Endothelial cell of umbilical vein (primary cell): Measurements from ENCODE around the gene TMEM178A. TPM values are rescaled to one million over a fixed set of nuclear protein-coding genes. Genes with fewer than 3 reads are reported as not detected.

Experiments
- BruUV-seq: library from RNA; stranded (reverse); fragments of 400-500 nt; replicated peaks from 2 replicates; lab custom pipeline; 2021; lab: Mats Ljungman, UMichigan
- CTCF ChIA-PET: fragments of 300-600, 350-600 bp; sonication (Branson Sonifier 250); formaldehyde crosslinking; loops from one replicate; lab custom pipeline; 2021; ENCODE audit warnings: antibody characterized with exemption, inconsistent platforms; lab: Charles Lee
- POLR2A ChIA-PET: fragments of 300-600, 350-600 bp; sonication (Branson Sonifier 250); formaldehyde crosslinking; loops from one replicate; lab custom pipeline; 2021; ENCODE audit warnings: antibody characterized with exemption, inconsistent platforms; lab: Charles Lee
- DNase-seq: peaks from one replicate; pipeline ENCODE4 v3.0.0-alpha.2; 2011; ENCODE audit warnings: low read depth, low spot score
- FAIRE-seq: peaks from 2 replicates; lab custom pipeline; 2011; peaks lifted over from hg19 to GRCh38; lab: Jason Lieb, UNC
- H2AFZ ChIP-seq: 2 replicates; pipeline ENCODE4 v1.6.0; 2012; ENCODE audit warnings: low read depth, low read length, control low read depth, inconsistent platforms
- H3K27ac ChIP-seq: 2 replicates; pipeline ENCODE4 v1.5.1; 2011; ENCODE audit warnings: low read depth, mild to moderate bottlenecking, control low read depth, low read length, moderate library complexity; ENCODE audit not compliant: insufficient read depth
- H3K27me3 ChIP-seq, 2 experiments: 2 replicates each; pipeline versions ENCODE4 v1.6.0 to v1.6.1; 2011; ENCODE audit warnings: low read length in 2 of 2, mixed read lengths in 1 of 2; ENCODE audit not compliant: control insufficient read depth in 2 of 2, insufficient read depth in 2 of 2
- H3K36me3 ChIP-seq, 2 experiments: 2 replicates in 1 of 2; 3 replicates in 1 of 2; pipeline ENCODE4 v1.5.1; 2011; ENCODE audit warnings: low read length in 2 of 2, mild to moderate bottlenecking in 1 of 2, moderate library complexity in 1 of 2; ENCODE audit not compliant: control insufficient read depth in 2 of 2, insufficient read depth in 2 of 2; ENCODE audit errors: extremely low read depth in 1 of 2
- H3K4me1 ChIP-seq: 3 replicates; pipeline ENCODE4 v1.5.1; 2011; ENCODE audit warnings: mild to moderate bottlenecking, low read length; ENCODE audit not compliant: control insufficient read depth, insufficient read depth; ENCODE audit errors: extremely low read depth
- H3K4me2 ChIP-seq: 2 replicates; pipeline ENCODE4 v1.6.1; 2011; ENCODE audit warnings: low read length, control low read depth, mixed read lengths; ENCODE audit not compliant: insufficient read depth
- H3K4me3 ChIP-seq, 3 experiments: fragments of 200-600 bp in 1 of 3; sonication (generic), shearing (Covaris generic) in 1 of 3; replicated peaks in 1 of 3; 2 replicates each; pipeline ENCODE4 v1.5.1; 2011 to 2016; ENCODE audit warnings: control low read depth in 3 of 3, low read length in 3 of 3, mild to moderate bottlenecking in 2 of 3, inconsistent platforms in 1 of 3, low read depth in 1 of 3, moderate library complexity in 1 of 3; ENCODE audit not compliant: insufficient read depth in 1 of 3
- H3K79me2 ChIP-seq: 2 replicates; pipeline ENCODE4 v1.6.0; 2012; ENCODE audit warnings: low read length, inconsistent platforms; ENCODE audit not compliant: control insufficient read depth, insufficient read depth
- H3K9ac ChIP-seq: replicated peaks from 2 replicates; pipeline ENCODE3; 2011; ENCODE audit warnings: low read length, control low read depth; ENCODE audit not compliant: insufficient read depth; ENCODE audit errors: extremely low read depth
- H3K9me1 ChIP-seq: replicated peaks from 3 replicates; pipeline ENCODE4 v1.6.0; 2011; ENCODE audit warnings: mild to moderate bottlenecking, low read length; ENCODE audit not compliant: control insufficient read depth, insufficient read depth; ENCODE audit errors: extremely low read depth
- H3K9me3 ChIP-seq: replicated peaks from 2 replicates; pipeline ENCODE4 v1.5.1; 2012; ENCODE audit warnings: low read length, inconsistent platforms; ENCODE audit not compliant: control insufficient read depth, insufficient read depth
- H4K20me1 ChIP-seq: replicated peaks from 2 replicates; pipeline ENCODE3; 2011; ENCODE audit warnings: mild to moderate bottlenecking, low read length; ENCODE audit not compliant: control insufficient read depth, insufficient read depth; ENCODE audit errors: extremely low read depth
- CTCF ChIP-seq, 2 donors: IDR thresholded peaks; 1 replicate in 1 of 2; 2 replicates in 1 of 2; pipeline ENCODE4 v1.5.1; 2011; ENCODE audit warnings: low read length in 2 of 2, mild to moderate bottlenecking in 2 of 2, moderate library complexity in 2 of 2, control low read depth in 1 of 2, inconsistent platforms in 1 of 2, low read depth in 1 of 2; ENCODE audit not compliant: insufficient read depth in 1 of 2; ENCODE audit errors: extremely low read depth in 1 of 2
- EZH2 ChIP-seq: IDR thresholded peaks from 2 replicates; pipeline ENCODE4 v1.6.1; 2012; ENCODE audit warnings: borderline replicate concordance, low read depth, mild to moderate bottlenecking, moderate library complexity, low read length, inconsistent platforms; ENCODE audit not compliant: severe bottlenecking
- FOS ChIP-seq: IDR thresholded peaks from 2 replicates; pipeline ENCODE4 v1.6.1; 2011; ENCODE audit warnings: mild to moderate bottlenecking, low read length, moderate library complexity, borderline replicate concordance; ENCODE audit not compliant: insufficient read depth
- GATA2 ChIP-seq: IDR thresholded peaks from 2 replicates; pipeline ENCODE4 v1.7.0; 2011; ENCODE audit warnings: low read depth, mild to moderate bottlenecking, moderate library complexity, mixed read lengths, low read length; ENCODE audit not compliant: insufficient read length, insufficient read depth
- JUN ChIP-seq: IDR thresholded peaks from 2 replicates; pipeline ENCODE4 v1.6.1; 2011; ENCODE audit warnings: borderline replicate concordance, low read depth; ENCODE audit not compliant: insufficient read length, insufficient read depth
- MYC ChIP-seq: IDR thresholded peaks from one replicate; pipeline ENCODE4 v1.6.1; 2011; ENCODE audit warnings: mild to moderate bottlenecking, low read depth, low read length
- POLR2A ChIP-seq: IDR thresholded peaks from 2 replicates; pipeline ENCODE4 v1.6.1; 2012; ENCODE audit warnings: low read depth, mild to moderate bottlenecking, control low read depth, low read length
- POLR2AphosphoS5 ChIP-seq: IDR thresholded peaks from 2 replicates; pipeline ENCODE4 v1.6.1; 2012; ENCODE audit warnings: low read depth, mild to moderate bottlenecking, control low read depth, low read length, moderate library complexity; ENCODE audit not compliant: insufficient read depth
- dilution Hi-C: fragments of 300-500 bp; cut with MboI; formaldehyde crosslinking; loops from one replicate; pipeline ENCODE4 v1.15.0; 2019; ENCODE audit warnings: low sequenced_read_pairs; ENCODE audit not compliant: extremely low pct_ligation_motif_present
- intact Hi-C: fragments of 100-400 bp; cut with micrococcal nuclease; formaldehyde crosslinking; loops from one replicate; pipeline ENCODE4 v1.10.0; 2022
- polyA plus RNA-seq, 4 experiments: library from polyadenylated mRNA; depleted of rRNA in 3 of 4; stranded (reverse) in 3 of 4; unstranded in 1 of 4; fragments of >200 nt; gene quantifications; 2 replicates each; pipeline versions ENCODE4 v1.2.1 to v1.2.3, GENCODE V29; 2011 to 2012; ENCODE audit warnings: missing spikeins in 1 of 4
- total RNA-seq: library from RNA; stranded (reverse); gene quantifications from 2 replicates; pipeline ENCODE4 v1.2.3, GENCODE V29; 2021
- TF ChIP-seq, protein P1 (sequence below): IDR thresholded peaks from 2 replicates; pipeline ENCODE4 v1.6.1; 2011; ENCODE audit not compliant: insufficient read depth, insufficient read length

The TMEM178A gene
- total and polyA plus RNA-seq, 2 donors (not counting 3 experiments of a cell fraction or from before 2014, with no cell fraction given) = 1.5 to 2.8 TPM

DNA sequence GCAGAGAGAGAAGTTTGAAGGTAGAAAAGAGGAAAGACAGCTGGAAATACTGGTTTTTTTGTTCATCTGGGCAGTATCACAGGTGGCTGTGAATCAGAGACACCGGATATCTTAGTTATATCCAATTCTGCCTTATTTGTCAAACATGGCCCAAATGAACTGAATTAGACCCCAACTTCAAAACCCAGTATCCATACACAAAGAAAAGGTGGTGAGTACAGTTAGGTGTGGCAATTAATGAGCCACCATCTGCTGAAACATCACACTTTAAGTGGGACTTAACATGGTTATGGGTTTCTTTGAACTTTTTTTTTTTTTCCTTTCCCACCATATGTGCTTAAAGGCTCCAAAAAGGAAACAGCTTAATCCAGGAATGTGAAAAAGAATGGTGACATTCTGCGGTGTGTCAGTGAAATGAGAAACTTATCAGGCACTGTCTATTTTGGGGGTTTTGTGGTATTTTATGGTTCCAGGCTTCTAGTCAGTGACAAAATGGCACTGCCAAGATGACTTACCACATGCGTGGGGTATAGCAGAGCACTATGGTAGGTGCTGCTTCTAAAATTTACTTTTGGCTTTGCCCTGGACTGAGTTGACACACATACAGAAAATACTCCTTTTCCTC lies 5.0 kb upstream of the TMEM178A start:
- peaks cover 11 to 23% of the 10 kb centered on the region in 2 experiments for H3K27me3 ChIP-seq
- H3K36me3 ChIP-seq = no peaks in the 10 kb centered on the region
- no peaks in the 10 kb centered on the region for H4K20me1 ChIP-seq
- no peak overlapping the region for H3K27ac ChIP-seq
- no peak overlapping the region for H3K4me3 ChIP-seq
- no peak overlapping the region for H2AFZ ChIP-seq
- no peaks in the 10 kb centered on the region for H3K79me2 ChIP-seq
- no peaks in the 10 kb centered on the region for H3K4me1 ChIP-seq
- DNase-seq (no peak), FAIRE-seq (no peak)
- no peak overlapping the region for H3K4me2 ChIP-seq
- no TSS peak for BruUV-seq
- dilution Hi-C loops (no loop called here), intact Hi-C loops (no loop called here)
- H3K9ac ChIP-seq = no peak overlapping the region
- POLR2A ChIA-PET = no interaction called here
- no peaks in the 10 kb centered on the region for H3K9me1 ChIP-seq
- CTCF ChIA-PET = no interaction called here
- no peaks in the 10 kb centered on the region for H3K9me3 ChIP-seq
- no peak for TF ChIP-seq FOS
- TF ChIP-seq JUN = no peak
- TF ChIP-seq, protein P1, sequence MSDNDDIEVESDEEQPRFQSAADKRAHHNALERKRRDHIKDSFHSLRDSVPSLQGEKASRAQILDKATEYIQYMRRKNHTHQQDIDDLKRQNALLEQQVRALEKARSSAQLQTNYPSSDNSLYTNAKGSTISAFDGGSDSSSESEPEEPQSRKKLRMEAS = no peak
- no peak for TF ChIP-seq POLR2A
- no peak for TF ChIP-seq GATA2
- TF ChIP-seq MYC = no peak
- TF ChIP-seq CTCF (IDR thresholded peaks at IDR 0.05; ENCODE audit: extremely low read depth in 1 of 2, insufficient read depth in 1 of 2, low read depth in 1 of 2, low read length in 2 of 2) = no peak
- TF ChIP-seq POLR2AphosphoS5 = no peak
- TF ChIP-seq EZH2 = no peak
